Panc1 (cell line): ENCODE measurements around the gene MDC1. TPM values are rescaled to one million over a fixed set of nuclear protein-coding genes. Genes with fewer than 3 reads are reported as not detected.

Experiments used
- ATAC-seq: fragments of 200-7000 bp; cut with Tn5 transposase; 2 replicates; pipeline ENCODE4 v1.9.1; 2020; ENCODE audit warnings: mild to moderate bottlenecking, moderate library complexity
- BruUV-seq: library from RNA; stranded (reverse); fragments of 400-500 nt; replicated peaks from 2 replicates; lab custom pipeline; 2021; lab: Mats Ljungman, UMichigan
- CTCF ChIA-PET: fragments of 300-600 bp; sonication (Branson Sonifier 250); formaldehyde crosslinking; loops from one replicate; lab custom pipeline; 2022; ENCODE audit warnings: antibody characterized with exemption; lab: Charles Lee
- POLR2A ChIA-PET: fragments of 300-600 bp; sonication (Branson Sonifier 250); formaldehyde crosslinking; loops from one replicate; lab custom pipeline; 2022; ENCODE audit warnings: antibody characterized with exemption; lab: Charles Lee
- DNase-seq: peaks from one replicate; pipeline ENCODE4 v3.0.0-alpha.2; 2010; ENCODE audit warnings: low read depth, low spot score
- H3K27ac ChIP-seq: 2 replicates; pipeline ENCODE4 v1.5.1; 2011; ENCODE audit warnings: mild to moderate bottlenecking, low read length, inconsistent platforms
- H3K27me3 ChIP-seq: fragments of 200-500 bp; sonication (Bioruptor generic); 2 replicates; pipeline ENCODE4 v1.6.0; 2014; ENCODE audit warnings: low read length, inconsistent platforms; ENCODE audit not compliant: control insufficient read depth, insufficient read depth
- H3K36me3 ChIP-seq: fragments of 200-500 bp; sonication (Bioruptor generic); 2 replicates; pipeline ENCODE4 v1.5.1; 2014; ENCODE audit warnings: inconsistent platforms, mild to moderate bottlenecking, low read length, moderate library complexity; ENCODE audit not compliant: control insufficient read depth, insufficient read depth
- H3K4me1 ChIP-seq: 2 replicates; pipeline ENCODE4 v1.5.1; 2011; ENCODE audit warnings: inconsistent platforms, mild to moderate bottlenecking, low read length, moderate library complexity; ENCODE audit not compliant: control insufficient read depth, insufficient read depth
- H3K4me3 ChIP-seq, 2 experiments: 2 replicates each; pipeline ENCODE4 v1.5.1; 2011 to 2012; ENCODE audit warnings: low read depth in 2 of 2, low read length in 2 of 2, mild to moderate bottlenecking in 2 of 2, inconsistent platforms in 1 of 2, moderate library complexity in 1 of 2
- H3K9me3 ChIP-seq: fragments of 200-500 bp; sonication (Bioruptor generic); 2 replicates; pipeline ENCODE4 v1.5.1; 2014; ENCODE audit warnings: low read depth, mild to moderate bottlenecking, inconsistent platforms, low read length, moderate library complexity; ENCODE audit not compliant: control insufficient read depth, insufficient read depth
- POLR2AphosphoS5 ChIP-seq: IDR thresholded peaks from 2 replicates; pipeline ENCODE4 v1.6.1; 2012; ENCODE audit warnings: mild to moderate bottlenecking, low read depth, low read length, moderate library complexity
- REST ChIP-seq, 2 experiments: IDR thresholded peaks; 2 replicates each; pipeline ENCODE4 v1.6.1; 2011 to 2012; ENCODE audit warnings: low read depth in 2 of 2, control low read depth in 1 of 2, low read length in 1 of 2, mild to moderate bottlenecking in 1 of 2, moderate library complexity in 1 of 2; ENCODE audit not compliant: insufficient read depth in 1 of 2
- SIN3A ChIP-seq: IDR thresholded peaks from 2 replicates; pipeline ENCODE4 v1.6.1; 2012; ENCODE audit warnings: low read depth, mild to moderate bottlenecking, low read length, moderate library complexity, borderline replicate concordance; ENCODE audit not compliant: insufficient read depth
- TCF7L2 ChIP-seq: IDR thresholded peaks from 2 replicates; pipeline ENCODE4 v1.6.1; 2011; ENCODE audit warnings: mild to moderate bottlenecking, low read depth, low read length, inconsistent platforms
- in situ Hi-C: cut with HindIII; loops from 2 replicates; pipeline ENCODE4 v1.10.0; 2016; ENCODE audit warnings: low sequenced_read_pairs, low pct_unique_long_range_greater_than_20kb
- intact Hi-C: fragments of 100-400 bp; cut with micrococcal nuclease; formaldehyde crosslinking; loops from one replicate; pipeline ENCODE4 v1.10.0; 2022; ENCODE audit not compliant: unreplicated experiment
- total RNA-seq: library from RNA; stranded (reverse); gene quantifications from one replicate; pipeline ENCODE4 v1.2.1, GENCODE V29; 2021; ENCODE audit not compliant: unreplicated experiment
- TF ChIP-seq, protein P1 (sequence below): fragments of 450-650 bp; IDR thresholded peaks from 2 replicates; pipeline ENCODE4 v1.5.1; 2017; ENCODE audit warnings: mild to moderate bottlenecking

The MDC1 gene
- total RNA-seq, 1 experiment from 2014 or later = 68.6 TPM

DNA sequence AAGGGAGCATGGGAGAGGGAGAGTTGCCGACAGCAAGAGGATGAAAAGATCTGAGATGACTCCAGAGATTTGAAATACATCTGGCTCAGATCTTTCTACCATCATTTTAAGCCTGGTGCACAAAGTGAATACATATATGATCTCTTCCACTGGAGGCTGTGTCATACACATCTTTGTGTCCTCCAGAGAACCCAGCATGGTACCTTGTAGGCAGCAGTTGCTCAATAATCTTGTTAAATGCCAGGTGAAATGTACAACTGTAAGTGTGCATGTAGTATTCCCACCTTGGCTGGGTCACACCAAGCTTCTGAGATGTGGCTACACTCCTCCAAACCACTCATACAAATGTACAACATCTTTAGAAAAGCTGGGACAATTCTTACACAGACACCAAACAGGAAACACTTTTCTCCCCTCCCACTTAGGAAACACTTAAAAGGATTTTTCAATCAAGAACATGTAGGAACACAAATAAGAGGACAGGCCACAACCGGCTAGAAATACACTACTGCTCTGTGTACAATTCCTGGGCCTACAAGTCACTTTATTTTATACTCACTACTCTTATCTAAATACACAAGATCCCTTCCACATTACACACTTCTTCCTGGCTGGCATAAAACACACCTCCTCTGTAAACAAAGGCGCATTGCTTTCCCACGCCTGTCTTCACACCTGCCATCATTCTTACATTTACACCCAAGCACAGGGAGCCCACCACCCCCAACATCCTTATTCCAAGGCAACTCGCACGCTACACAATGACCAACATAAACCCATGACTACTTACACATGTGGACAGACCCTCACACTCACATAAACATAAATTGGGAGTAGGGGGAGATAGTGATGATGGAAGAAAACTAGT lies 31.1 kb upstream of the MDC1 start:
- peaks cover 63% of the 10 kb centered on the region for H3K4me1 ChIP-seq
- ATAC-seq = no peak

GRCh38 chr6:30747300-30747687 lies 30.2 kb upstream of the MDC1 start:
- Histone ChIP-seq H3K4me1 (peaks cover 54% of the 10 kb centered on the region), H3K27me3 (no peaks in the 10 kb centered on the region), H3K36me3 (peaks cover 8% of the 10 kb centered on the region; the same call in 1 of the 2 replicates), H3K4me3 (no peak overlapping the region), H3K9me3 (no peaks in the 10 kb centered on the region), H3K27ac (peak overlapping the region; percentile 91)
- no TSS peak for BruUV-seq
- ChIA-PET CTCF (interaction anchor here (0.6 kb wide), 1 partner anchor 94 kb away, joined by 4 read pairs; no protein-coding TSS in a partner anchor), POLR2A (interaction anchor here (0.6 kb wide), 1 partner anchor 27 kb away, joined by 4 read pairs; no protein-coding TSS in a partner anchor)
- intact Hi-C loops = no loop called here
- DNase-seq = no peak
- no peak for ATAC-seq
- TF ChIP-seq TCF7L2 = no peak
- no peak for TF ChIP-seq SIN3A
- TF ChIP-seq POLR2AphosphoS5 = no peak
- TF ChIP-seq, protein P1, sequence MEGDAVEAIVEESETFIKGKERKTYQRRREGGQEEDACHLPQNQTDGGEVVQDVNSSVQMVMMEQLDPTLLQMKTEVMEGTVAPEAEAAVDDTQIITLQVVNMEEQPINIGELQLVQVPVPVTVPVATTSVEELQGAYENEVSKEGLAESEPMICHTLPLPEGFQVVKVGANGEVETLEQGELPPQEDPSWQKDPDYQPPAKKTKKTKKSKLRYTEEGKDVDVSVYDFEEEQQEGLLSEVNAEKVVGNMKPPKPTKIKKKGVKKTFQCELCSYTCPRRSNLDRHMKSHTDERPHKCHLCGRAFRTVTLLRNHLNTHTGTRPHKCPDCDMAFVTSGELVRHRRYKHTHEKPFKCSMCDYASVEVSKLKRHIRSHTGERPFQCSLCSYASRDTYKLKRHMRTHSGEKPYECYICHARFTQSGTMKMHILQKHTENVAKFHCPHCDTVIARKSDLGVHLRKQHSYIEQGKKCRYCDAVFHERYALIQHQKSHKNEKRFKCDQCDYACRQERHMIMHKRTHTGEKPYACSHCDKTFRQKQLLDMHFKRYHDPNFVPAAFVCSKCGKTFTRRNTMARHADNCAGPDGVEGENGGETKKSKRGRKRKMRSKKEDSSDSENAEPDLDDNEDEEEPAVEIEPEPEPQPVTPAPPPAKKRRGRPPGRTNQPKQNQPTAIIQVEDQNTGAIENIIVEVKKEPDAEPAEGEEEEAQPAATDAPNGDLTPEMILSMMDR = no peak
- TF ChIP-seq REST (IDR thresholded peaks at IDR 0.05; ENCODE audit: insufficient read depth in 1 of 2, low read depth in 2 of 2, low read length in 1 of 2) = no peak
- in situ Hi-C loops = no loop called here

More for the DNA sequence above, 31.1 kb upstream of the MDC1 start:
- Histone ChIP-seq H3K9me3 (no peaks in the 10 kb centered on the region), H3K27me3 (no peaks in the 10 kb centered on the region), H3K4me3 (no peak overlapping the region), H3K27ac (peak overlapping the region; percentile 91), H3K36me3 (peaks cover 6% of the 10 kb centered on the region; the same call in 1 of the 2 replicates)
- TF ChIP-seq SIN3A (no peak), POLR2AphosphoS5 (no peak), TCF7L2 (no peak), REST (IDR thresholded peaks at IDR 0.05; ENCODE audit: insufficient read depth in 1 of 2, low read depth in 2 of 2, low read length in 1 of 2) (no peak)
- TF ChIP-seq, protein P1 = no peak
- CTCF ChIA-PET = interaction anchor here (0.6 kb wide), 1 partner anchor 203 kb away, joined by 5 read pairs; no protein-coding TSS in a partner anchor
- BruUV-seq = no TSS peak
- POLR2A ChIA-PET = no interaction called here
- intact Hi-C loops = no loop called here
- no peak for DNase-seq
- in situ Hi-C loops = no loop called here
